H1 (cell line): Measurements from ENCODE around the gene APH1B. TPM values are rescaled to one million over a fixed set of nuclear protein-coding genes. Genes with fewer than 3 reads are reported as not detected.

Experiments
- CTCF ChIA-PET: fragments of 300-600 bp; sonication (Branson Sonifier 250); formaldehyde crosslinking; loops from one replicate; lab custom pipeline; 2021; ENCODE audit not compliant: partially characterized antibody; lab: Charles Lee
- POLR2A ChIA-PET: fragments of 300-600 bp; sonication (Branson Sonifier 250); formaldehyde crosslinking; loops from one replicate; lab custom pipeline; 2021; ENCODE audit warnings: inconsistent platforms; ENCODE audit not compliant: partially characterized antibody; lab: Charles Lee
- DNase-seq, 2 experiments: peaks; one replicate each; pipeline versions ENCODE4 v3.0.0 to v3.0.0-alpha.2; 2010 to 2022; ENCODE audit warnings: low spot score in 2 of 2, low read depth in 1 of 2, mixed read lengths in 1 of 2
- FAIRE-seq: peaks from 2 replicates; lab custom pipeline; 2011; peaks lifted over from hg19 to GRCh38; lab: Jason Lieb, UNC
- H2AFZ ChIP-seq: 2 replicates; pipeline ENCODE4 v1.8.1; 2012; ENCODE audit warnings: low read length, inconsistent platforms
- H2AK5ac ChIP-seq: 2 replicates; pipeline ENCODE4 v1.6.1; 2013; ENCODE audit warnings: low read depth, low read length
- H2BK120ac ChIP-seq: replicated peaks from 2 replicates; pipeline ENCODE3; 2013; ENCODE audit warnings: low read depth, low read length, inconsistent platforms
- H2BK12ac ChIP-seq: 2 replicates; pipeline ENCODE4 v1.6.1; 2013; ENCODE audit warnings: low read depth, low read length
- H2BK15ac ChIP-seq: 2 replicates; pipeline ENCODE4 v1.6.1; 2013; ENCODE audit warnings: low read length
- H2BK20ac ChIP-seq: 2 replicates; pipeline ENCODE4 v1.6.1; 2013; ENCODE audit warnings: low read length
- H2BK5ac ChIP-seq: 2 replicates; pipeline ENCODE4 v1.6.1; 2013; ENCODE audit warnings: low read depth, low read length
- H3K14ac ChIP-seq: 2 replicates; pipeline ENCODE4 v1.6.1; 2013; ENCODE audit warnings: inconsistent platforms; ENCODE audit not compliant: insufficient read length
- H3K18ac ChIP-seq: 2 replicates; pipeline ENCODE4 v1.6.1; 2013; ENCODE audit warnings: low read length; ENCODE audit errors: extremely low read depth
- H3K23ac ChIP-seq: 2 replicates; pipeline ENCODE4 v1.6.1; 2013; ENCODE audit warnings: inconsistent platforms; ENCODE audit not compliant: insufficient read length
- H3K23me2 ChIP-seq: 2 replicates; pipeline ENCODE4 v1.6.1; 2013; ENCODE audit warnings: low read depth, low read length
- H3K27ac ChIP-seq: 2 replicates; pipeline ENCODE4 v1.6.1; 2011; ENCODE audit warnings: low read depth, low read length, inconsistent platforms
- H3K27me3 ChIP-seq, 4 experiments: replicated peaks in 1 of 4; 1 replicate in 1 of 4; 2 replicates in 3 of 4; pipeline versions ENCODE4 v1.6.1 to v1.8.1; 2011 to 2013; ENCODE audit warnings: low read length in 3 of 4, mild to moderate bottlenecking in 3 of 4, inconsistent platforms in 2 of 4, mixed read lengths in 2 of 4, moderate library complexity in 1 of 4; ENCODE audit not compliant: control insufficient read depth in 3 of 4, insufficient read depth in 3 of 4; ENCODE audit errors: extremely low read depth in 1 of 4
- H3K36me3 ChIP-seq, 4 experiments: 2 replicates each; pipeline versions ENCODE4 v1.6.1 to v1.8.1; 2011 to 2013; ENCODE audit warnings: mild to moderate bottlenecking in 4 of 4, low read length in 3 of 4, moderate library complexity in 2 of 4, control low read depth in 1 of 4, inconsistent platforms in 1 of 4; ENCODE audit not compliant: insufficient read depth in 4 of 4, control insufficient read depth in 2 of 4
- H3K4ac ChIP-seq: replicated peaks from 2 replicates; pipeline ENCODE3; 2013; ENCODE audit warnings: low read length, low read depth, mixed read lengths, inconsistent platforms; ENCODE audit not compliant: insufficient read length
- H3K4me1 ChIP-seq, 4 experiments: replicated peaks in 1 of 4; 1 replicate in 1 of 4; 2 replicates in 3 of 4; pipeline versions ENCODE4 v1.6.1 to v1.8.1; 2011 to 2013; ENCODE audit warnings: low read length in 3 of 4, inconsistent platforms in 2 of 4, mixed read lengths in 1 of 4; ENCODE audit not compliant: insufficient read depth in 4 of 4, control insufficient read depth in 3 of 4
- H3K4me2 ChIP-seq, 2 experiments: 2 replicates each; pipeline versions ENCODE4 v1.6.1 to v1.8.1; 2011 to 2013; ENCODE audit warnings: low read depth in 2 of 2, low read length in 2 of 2, control low read depth in 1 of 2, inconsistent platforms in 1 of 2, mild to moderate bottlenecking in 1 of 2; ENCODE audit not compliant: insufficient read depth in 1 of 2
- H3K4me3 ChIP-seq, 4 experiments: fragments of 200-600, 300-600 bp in 1 of 4; sonication (generic), shearing (Covaris generic), sonication (Bioruptor Twin) in 1 of 4; 2 replicates each; pipeline versions ENCODE4 v1.5.1 to v1.8.1; 2011 to 2016; ENCODE audit warnings: low read length in 4 of 4, low read depth in 3 of 4, control low read depth in 2 of 4, inconsistent platforms in 2 of 4, mild to moderate bottlenecking in 2 of 4, mixed read lengths in 1 of 4, moderate library complexity in 1 of 4; ENCODE audit not compliant: insufficient read depth in 2 of 4; ENCODE audit errors: extremely low read depth in 1 of 4
- H3K56ac ChIP-seq: replicated peaks from 2 replicates; pipeline ENCODE3; 2013; ENCODE audit warnings: low read depth, mild to moderate bottlenecking, mixed read lengths, low read length, inconsistent platforms; ENCODE audit not compliant: insufficient read length
- H3K79me1 ChIP-seq: 2 replicates; pipeline ENCODE4 v1.6.1; 2013; ENCODE audit warnings: low read depth, low read length, control low read depth
- H3K79me2 ChIP-seq, 2 experiments: 2 replicates each; pipeline versions ENCODE4 v1.6.1 to v1.8.1; 2012 to 2013; ENCODE audit warnings: low read length in 2 of 2, mild to moderate bottlenecking in 2 of 2, inconsistent platforms in 1 of 2; ENCODE audit not compliant: insufficient read depth in 2 of 2, control insufficient read depth in 1 of 2
- H3K9ac ChIP-seq, 4 experiments: replicated peaks in 1 of 4; 1 replicate in 1 of 4; 2 replicates in 3 of 4; pipeline versions ENCODE4 v1.6.1 to v1.8.1; 2011 to 2013; ENCODE audit warnings: low read depth in 3 of 4, low read length in 3 of 4, control low read depth in 2 of 4, mild to moderate bottlenecking in 2 of 4, moderate library complexity in 2 of 4, inconsistent platforms in 1 of 4; ENCODE audit errors: extremely low read depth in 1 of 4
- H3K9me3 ChIP-seq, 2 experiments: 2 replicates each; pipeline versions ENCODE4 v1.6.1 to v1.8.1; 2012 to 2013; ENCODE audit warnings: mild to moderate bottlenecking in 2 of 2, moderate library complexity in 2 of 2, control low read depth in 1 of 2, inconsistent platforms in 1 of 2, low read depth in 1 of 2, low read length in 1 of 2, mixed read lengths in 1 of 2; ENCODE audit not compliant: insufficient read depth in 2 of 2
- H4K20me1 ChIP-seq, 2 experiments: replicated peaks in 1 of 2; 2 replicates each; pipeline versions ENCODE3 to v1.8.1; 2011 to 2013; ENCODE audit warnings: inconsistent platforms in 2 of 2, low read length in 2 of 2, mild to moderate bottlenecking in 1 of 2; ENCODE audit not compliant: insufficient read depth in 2 of 2, control insufficient read depth in 1 of 2
- H4K5ac ChIP-seq: 2 replicates; pipeline ENCODE4 v1.6.1; 2013; ENCODE audit warnings: low read length, low read depth, mixed read lengths, inconsistent platforms; ENCODE audit not compliant: insufficient read length
- H4K8ac ChIP-seq: 2 replicates; pipeline ENCODE4 v1.8.0; 2013; ENCODE audit warnings: mild to moderate bottlenecking, moderate library complexity, low read length, inconsistent platforms; ENCODE audit not compliant: insufficient read depth; ENCODE audit errors: extremely low read depth
- H4K91ac ChIP-seq: replicated peaks from 2 replicates; pipeline ENCODE3; 2013; ENCODE audit warnings: low read length, mixed read lengths, inconsistent platforms; ENCODE audit not compliant: insufficient read length
- ATF3 ChIP-seq: IDR thresholded peaks from 2 replicates; pipeline ENCODE4 v1.6.1; 2011; ENCODE audit warnings: low read depth, mild to moderate bottlenecking, low read length; ENCODE audit not compliant: insufficient read depth
- CEBPB ChIP-seq: IDR thresholded peaks from 2 replicates; pipeline ENCODE4 v1.6.1; 2012; ENCODE audit warnings: low read depth, low read length
- E2F6 ChIP-seq: IDR thresholded peaks from 2 replicates; pipeline ENCODE4 v1.6.1; 2012; ENCODE audit warnings: inconsistent platforms
- HDAC2 ChIP-seq, 2 experiments: fragments of 300-600 bp in 1 of 2; sonication (generic) in 1 of 2; IDR thresholded peaks; 2 replicates each; pipeline ENCODE4 v1.6.1; 2011 to 2012; ENCODE audit warnings: low read depth in 2 of 2, low read length in 2 of 2, mild to moderate bottlenecking in 2 of 2, moderate library complexity in 2 of 2, borderline replicate concordance in 1 of 2, inconsistent platforms in 1 of 2
- MAFK ChIP-seq: IDR thresholded peaks from 2 replicates; pipeline ENCODE4 v1.6.1; 2012; ENCODE audit warnings: low read depth, mild to moderate bottlenecking, improper control_type of control experiment, low read length
- NANOG ChIP-seq: IDR thresholded peaks from 2 replicates; pipeline ENCODE4 v1.6.1; 2011; ENCODE audit warnings: low read length, low read depth, mild to moderate bottlenecking, inconsistent platforms; ENCODE audit not compliant: insufficient read depth, poor library complexity, severe bottlenecking
- PHF8 ChIP-seq: fragments of 200-600 bp; sonication (generic); conservative IDR thresholded peaks from 2 replicates; pipeline ENCODE4 v1.7.1; 2012; ENCODE audit warnings: low read depth, mild to moderate bottlenecking, inconsistent platforms, low read length, moderate library complexity
- RBBP5 ChIP-seq: IDR thresholded peaks from 2 replicates; pipeline ENCODE4 v1.7.1; 2012; ENCODE audit warnings: low read depth, mild to moderate bottlenecking, inconsistent platforms, low read length, moderate library complexity, borderline replicate concordance
- RNF2 ChIP-seq: fragments of 200-900, 300-1000 bp; sonication (generic); IDR thresholded peaks from 2 replicates; pipeline ENCODE4 v1.7.1; 2016; ENCODE audit warnings: borderline replicate concordance, low read depth, mild to moderate bottlenecking, antibody characterized with exemption, low read length; ENCODE audit not compliant: poor library complexity, severe bottlenecking; ENCODE audit errors: missing control alignments
- SRF ChIP-seq: IDR thresholded peaks from 2 replicates; pipeline ENCODE4 v1.6.1; 2011; ENCODE audit warnings: mild to moderate bottlenecking, low read depth, low read length, moderate library complexity
- SUZ12 ChIP-seq: fragments of 200-600 bp; sonication (generic); IDR thresholded peaks from 2 replicates; pipeline ENCODE4 v1.6.1; 2012; ENCODE audit warnings: mild to moderate bottlenecking, inconsistent platforms, low read length, moderate library complexity, mixed read lengths
- TCF12 ChIP-seq: IDR thresholded peaks from 2 replicates; pipeline ENCODE4 v1.6.1; 2011; ENCODE audit warnings: low read depth, mild to moderate bottlenecking, low read length
- WGBS, 2 experiments: shearing (Covaris generic) in 1 of 2; methylation state at CpG; one replicate each; pipeline versions ENCODE4 v1.1.6 to v1.1.7; 2013 to 2015; ENCODE audit warnings: low lambda C conversion rate in 2 of 2, mixed read lengths in 2 of 2, inconsistent platforms in 1 of 2, low coverage in 1 of 2, missing lambda C conversion rate in 1 of 2; ENCODE audit not compliant: insufficient replicate concordance in 2 of 2, insufficient coverage in 1 of 2, insufficient read length in 1 of 2; ENCODE audit errors: extremely low coverage in 1 of 2, missing lambda C conversion rate in 1 of 2; 5-methylcytosine and 5-hydroxymethylcytosine counted together
- polyA plus RNA-seq, 7 experiments: library from polyadenylated mRNA; depleted of rRNA in 3 of 7; stranded (reverse) in 5 of 7; unstranded in 2 of 7; fragments of >200 nt in 5 of 7; fragments of 200-250 nt in 2 of 7; gene quantifications; 1 replicate in 5 of 7; 2 replicates in 1 of 7; 4 replicates in 1 of 7; pipeline versions ENCODE4 v1.2.1 to v1.2.3, GENCODE V29; 2011 to 2013; ENCODE audit warnings: missing spikeins in 2 of 7, mixed read lengths in 2 of 7
- total RNA-seq: library from RNA; stranded (reverse); fragmentation: NEBNext Ultra II Directional; extraction: Animal tissue kit (Norgen Biotek cat#: 25700); gene quantifications from 2 replicates; pipeline ENCODE4 v1.2.1, GENCODE V29; 2021

Gene APH1B
- total and polyA plus RNA-seq, 2 of the 8 experiments (the other 6 are each of a cell fraction or from before 2014, with no cell fraction given) = 11.5 to 22.9 TPM

GRCh38 chr15:63287109-63287508 is 9.7 kb downstream of the APH1B start:
- Histone ChIP-seq H3K79me2 (no peaks in the 10 kb centered on the region), H4K8ac (no peak overlapping the region), H3K27ac (no peak overlapping the region), H3K4me1 (no peaks in the 10 kb centered on the region), H2BK120ac (no peak overlapping the region), H3K4me3 (no peak overlapping the region), H4K5ac (no peak overlapping the region), H3K18ac (no peak overlapping the region), H3K36me3 (peaks cover 0 to 7% (median 0%) of the 10 kb centered on the region in 4 experiments; a peak in 3 of 8 replicates), H2BK5ac (no peak overlapping the region), H3K9ac (no peak overlapping the region), H2AK5ac (no peak overlapping the region), H2BK12ac (no peak overlapping the region), H3K4ac (no peak overlapping the region), H3K9me3 (no peaks in the 10 kb centered on the region), H4K91ac (no peak overlapping the region), H2AFZ (no peak overlapping the region), H3K79me1 (no peaks in the 10 kb centered on the region), H3K4me2 (no peak overlapping the region), H3K23ac (no peak overlapping the region), H3K14ac (no peak overlapping the region), H3K56ac (no peak overlapping the region), H2BK15ac (no peak overlapping the region), H3K27me3 (no peaks in the 10 kb centered on the region), H4K20me1 (peaks cover 0 to 3% of the 10 kb centered on the region in 2 experiments), H3K23me2 (no peaks in the 10 kb centered on the region), H2BK20ac (no peak overlapping the region)
- FAIRE-seq (no peak), DNase-seq (no peak)
- ChIA-PET CTCF (interaction anchor here (0.6 to 3.5 kb wide), 9 partner anchors 9 to 323 kb away, joined by 3 to 14 read pairs (median 3); no protein-coding TSS in a partner anchor), POLR2A (interaction anchor here (1.0 kb wide), 1 partner anchor 9 kb away, joined by 3 read pairs; no protein-coding TSS in a partner anchor)
- 86% methylated on average over 2 of the region's 2 CpGs; no CpG with 5 or more reads in 1 of the 2 experiments for WGBS, 2 experiments
- TF ChIP-seq ATF3 = no peak
- no peak for TF ChIP-seq HDAC2 (IDR thresholded peaks at IDR 0.05; ENCODE audit: borderline replicate concordance in 1 of 2, low read depth in 2 of 2, low read length in 2 of 2)
- no peak for TF ChIP-seq RBBP5
- TF ChIP-seq MAFK = no peak
- no peak for TF ChIP-seq E2F6
- TF ChIP-seq PHF8 = no peak
- TF ChIP-seq TCF12 = no peak
- no peak for TF ChIP-seq NANOG
- no peak for TF ChIP-seq CEBPB
- no peak for TF ChIP-seq RNF2
- TF ChIP-seq SUZ12 = no peak
- TF ChIP-seq SRF = no peak
